HG02759 (cell line): ENCODE measurements around the gene TMPRSS6.

Experiments
- ATAC-seq: cut with Tn5 transposase; IDR thresholded peaks from one replicate; pipeline ENCODE4 v1.9.1; 2021; ENCODE audit warnings: mild to moderate bottlenecking, moderate library complexity; ENCODE audit not compliant: unreplicated experiment

TMPRSS6 gene

DNA sequence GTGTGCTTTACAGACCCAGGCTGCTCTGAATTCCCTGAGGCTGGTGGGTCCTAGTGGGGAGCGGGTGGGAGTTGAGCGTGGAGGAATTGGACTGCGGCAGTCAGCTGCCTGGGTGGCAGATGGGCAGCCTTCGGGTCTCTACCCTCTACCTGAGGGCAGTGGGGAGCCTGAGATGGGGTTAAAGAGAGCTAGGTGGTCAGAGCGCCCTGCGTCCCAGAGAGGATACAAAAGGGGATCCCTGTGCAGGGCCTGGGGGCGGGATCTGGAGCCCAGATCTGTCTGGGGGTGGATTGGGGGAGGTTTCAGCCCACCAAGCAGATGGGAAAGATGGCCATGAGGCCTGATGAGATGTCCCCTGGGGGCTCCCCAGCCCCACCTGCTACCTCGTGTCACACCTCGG is 39.8 kb downstream of the TMPRSS6 start:
- ATAC-seq: no peak

DNA sequence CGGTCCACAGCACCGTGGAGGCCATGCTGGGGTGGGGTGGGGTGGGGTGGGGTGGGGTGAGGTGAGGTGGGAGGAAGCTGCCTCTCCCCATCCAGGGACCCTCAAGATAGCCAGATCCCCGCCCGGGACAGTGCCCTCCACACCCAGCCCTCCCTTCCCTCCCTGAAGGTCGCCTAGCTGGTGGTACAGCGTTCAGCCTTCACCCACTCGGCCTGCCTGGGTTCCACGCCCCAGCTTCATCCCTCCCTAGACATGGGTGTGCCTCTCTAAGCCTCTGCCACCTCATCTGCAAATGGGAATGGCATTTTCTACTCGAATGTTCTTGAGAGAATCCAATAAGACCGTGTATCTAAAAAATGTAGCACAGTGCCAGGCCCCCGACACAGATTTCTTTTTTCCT is 40.2 kb downstream of the TMPRSS6 start:
- no peak for ATAC-seq

DNA sequence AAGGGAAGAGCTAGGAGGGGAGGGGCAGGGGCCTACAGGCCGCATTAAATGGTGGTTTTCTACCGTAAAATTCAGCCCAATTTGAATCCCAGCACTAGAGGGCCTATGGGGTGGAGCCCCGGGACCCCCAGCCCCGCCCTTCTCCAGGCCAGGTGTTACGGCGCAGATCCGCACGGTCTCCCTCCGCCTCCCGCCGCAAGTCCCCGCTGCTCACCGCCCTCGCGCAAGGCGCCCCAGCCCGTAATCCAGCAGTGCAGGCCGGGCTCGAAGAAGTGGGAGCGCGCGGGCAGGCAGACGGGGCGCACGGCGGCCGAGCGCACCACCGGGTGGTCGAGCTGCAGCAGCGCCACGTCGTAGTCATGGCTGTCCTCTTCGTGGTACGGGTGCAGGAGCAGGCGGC is 40.7 kb downstream of the TMPRSS6 start:
- no peak for ATAC-seq

DNA sequence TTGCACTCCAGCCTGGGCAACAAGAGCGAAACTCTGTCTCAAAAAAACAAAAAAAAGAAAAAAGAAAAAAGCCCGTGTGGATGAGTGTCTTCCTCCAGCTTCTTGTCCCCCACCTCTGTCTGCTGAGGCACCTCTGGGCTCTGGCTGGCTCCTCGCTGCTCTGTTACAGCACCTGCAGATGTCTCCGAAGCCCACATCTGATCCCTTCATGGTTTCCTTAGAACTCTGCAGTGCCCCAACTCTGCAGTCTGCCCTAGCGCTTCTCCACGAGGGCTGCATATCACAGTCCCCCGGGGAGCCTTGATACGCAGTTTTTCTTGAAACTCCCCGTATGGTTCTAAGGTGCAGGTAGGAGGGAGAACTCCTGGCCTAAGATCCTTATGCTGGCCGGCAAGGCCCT is 42.1 kb downstream of the TMPRSS6 start:
- no peak for ATAC-seq

DNA sequence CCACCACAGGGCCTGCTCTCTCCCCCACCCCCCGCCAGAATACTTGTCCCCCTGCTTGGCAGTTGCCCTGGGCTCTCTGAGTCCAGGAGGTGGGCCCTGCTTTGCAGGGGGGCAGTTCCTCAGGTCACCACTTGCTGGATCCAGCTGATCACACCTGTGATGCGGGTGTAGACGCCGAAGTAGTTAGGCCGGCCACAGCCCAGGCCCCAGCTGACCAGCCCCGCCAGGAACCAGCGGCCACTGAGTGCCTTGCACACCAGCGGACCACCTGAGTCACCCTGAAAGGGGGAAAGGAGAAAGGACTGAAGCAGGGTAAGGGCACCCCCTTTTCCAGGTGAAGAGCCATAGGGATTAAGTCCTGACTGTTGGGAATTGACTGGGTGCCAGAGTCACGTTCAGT is 43.6 kb downstream of the TMPRSS6 start:
- no peak for ATAC-seq

DNA sequence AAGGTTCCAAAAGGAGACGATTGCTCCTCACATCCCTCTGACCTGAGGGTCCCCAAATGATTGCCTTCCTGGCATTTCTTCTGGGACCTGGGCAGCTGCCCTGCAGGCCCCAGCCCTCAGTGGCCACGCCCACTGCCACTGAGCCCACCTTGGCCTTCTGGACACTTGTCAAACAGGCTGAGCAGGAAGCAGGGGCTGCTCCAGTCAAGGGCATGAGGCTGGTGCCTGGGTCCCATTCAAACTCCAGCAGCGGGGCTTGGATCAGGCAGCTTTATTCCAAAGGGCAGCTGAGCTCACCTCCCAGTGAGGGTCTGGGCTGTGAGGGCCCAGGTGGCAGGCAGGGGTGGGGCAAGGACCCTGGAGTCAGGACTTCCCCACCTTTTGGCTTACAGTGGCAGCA is 44.3 kb downstream of the TMPRSS6 start:
- ATAC-seq: no peak

DNA sequence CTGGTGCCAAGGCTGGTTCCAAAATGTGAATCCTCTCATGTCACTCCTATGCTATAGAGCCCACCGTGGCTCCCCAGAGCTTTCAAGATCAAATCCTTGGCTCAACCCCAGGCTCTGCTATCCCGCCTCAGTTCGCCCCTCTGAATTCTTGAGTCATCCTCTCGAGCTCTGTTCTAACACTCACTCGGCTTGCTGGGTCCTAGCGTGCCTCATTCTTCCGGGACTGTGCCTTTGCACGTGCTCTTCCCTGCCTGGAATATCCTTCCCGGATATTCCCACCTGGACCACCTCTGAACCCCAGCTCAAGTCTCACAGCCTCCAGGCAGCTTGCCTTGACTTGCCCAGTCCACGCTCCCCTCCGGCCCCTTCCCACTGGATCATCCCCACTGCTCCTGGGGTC is 45.0 kb downstream of the TMPRSS6 start:
- no peak for ATAC-seq

DNA sequence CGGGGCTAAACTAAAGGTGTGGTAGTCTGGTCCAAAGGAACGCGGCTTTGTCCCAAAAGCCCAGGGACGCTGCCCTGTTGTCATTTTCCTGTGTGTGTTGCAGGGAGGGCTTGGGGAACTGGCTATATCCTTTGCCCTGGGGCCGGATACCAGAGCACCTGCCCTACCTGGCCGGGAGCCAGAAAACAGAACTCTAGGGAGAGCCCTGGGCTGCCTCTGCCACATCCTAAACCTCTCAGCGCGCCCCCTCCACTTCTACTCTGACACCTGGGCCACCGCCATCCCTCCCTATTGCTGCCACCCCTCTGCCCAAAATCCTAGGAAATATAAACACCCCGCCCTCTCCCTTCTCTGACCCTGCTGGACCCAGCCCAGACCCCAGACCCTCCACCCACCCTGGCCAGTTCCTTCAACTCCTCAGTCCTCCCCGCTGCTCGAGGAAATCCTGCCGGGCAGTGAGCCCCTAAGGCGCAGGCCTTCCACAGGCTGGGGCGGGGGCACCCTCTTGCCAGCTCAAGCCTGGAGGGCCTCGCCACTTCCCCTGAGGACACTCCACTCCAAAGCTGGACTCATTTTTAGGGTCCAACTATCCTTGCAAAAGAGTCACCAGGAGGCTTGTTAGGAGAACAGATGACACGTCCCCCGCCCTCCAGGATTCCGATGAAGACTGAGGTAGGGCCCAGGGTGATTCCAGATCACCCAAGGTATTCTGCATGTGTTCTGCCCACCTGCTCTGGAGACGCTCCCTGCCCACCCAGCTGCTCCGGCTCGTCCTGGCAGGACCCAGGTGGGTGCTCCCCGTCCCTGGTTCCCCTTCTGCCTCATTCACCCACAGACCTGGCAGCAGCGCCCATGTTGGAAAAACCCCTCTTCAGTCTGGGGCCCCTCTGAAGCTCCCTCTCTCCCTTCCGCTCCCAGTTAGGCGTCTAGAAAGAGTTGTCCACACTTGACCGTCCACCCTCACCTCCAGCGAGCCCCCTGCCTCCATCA is 45.8 kb downstream of the TMPRSS6 start:
- ATAC-seq: no peak

DNA sequence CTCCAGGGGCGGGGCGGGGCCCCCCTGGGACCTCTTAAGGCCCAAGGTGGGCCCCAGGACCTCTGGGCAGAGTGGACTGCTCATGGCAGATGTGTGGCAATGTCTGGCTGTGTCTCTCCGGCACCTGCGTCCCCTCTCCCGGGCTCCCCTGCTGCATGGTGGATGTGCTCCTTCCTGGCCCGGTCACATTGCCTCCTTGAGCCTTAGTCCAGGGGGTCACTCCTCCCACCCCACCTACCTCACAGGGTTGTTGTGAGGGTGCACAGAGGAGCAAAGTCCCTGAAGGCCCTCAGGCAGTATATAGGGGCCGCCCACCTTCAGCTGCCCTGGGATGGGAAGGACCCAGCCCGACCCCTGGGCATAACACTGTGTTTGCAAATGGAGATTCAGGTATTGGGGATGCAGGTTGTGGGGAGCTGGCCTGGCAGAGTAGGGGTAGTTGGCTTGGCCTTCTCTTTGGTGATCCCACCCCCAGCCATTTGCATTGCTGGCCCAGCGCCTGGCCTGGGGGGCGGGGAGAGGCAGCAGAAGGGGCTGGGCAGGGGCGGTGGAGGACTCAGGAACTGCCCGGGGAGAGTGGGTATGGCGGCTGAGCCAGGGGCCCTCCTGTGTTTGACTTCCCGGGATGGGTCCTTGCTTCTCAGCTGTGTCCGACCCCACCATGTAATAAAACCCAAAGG is 46.7 kb downstream of the TMPRSS6 start:
- no peak for ATAC-seq

DNA sequence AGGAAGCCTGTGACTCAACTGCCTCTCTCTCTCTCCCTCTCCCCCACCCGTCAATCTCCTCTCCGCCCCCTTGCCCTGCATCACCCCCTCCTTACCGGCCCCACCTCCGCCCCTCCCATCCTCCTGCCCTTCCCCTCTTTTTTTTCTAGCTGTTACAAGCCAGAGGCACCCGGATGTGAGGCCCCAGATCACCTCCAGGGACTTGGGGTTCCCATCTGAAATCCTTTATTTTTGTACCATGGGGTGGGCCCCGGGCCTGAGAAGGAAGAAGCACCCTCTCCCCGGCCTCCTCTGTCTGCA is 47.2 kb downstream of the TMPRSS6 start:
- ATAC-seq: no peak

DNA sequence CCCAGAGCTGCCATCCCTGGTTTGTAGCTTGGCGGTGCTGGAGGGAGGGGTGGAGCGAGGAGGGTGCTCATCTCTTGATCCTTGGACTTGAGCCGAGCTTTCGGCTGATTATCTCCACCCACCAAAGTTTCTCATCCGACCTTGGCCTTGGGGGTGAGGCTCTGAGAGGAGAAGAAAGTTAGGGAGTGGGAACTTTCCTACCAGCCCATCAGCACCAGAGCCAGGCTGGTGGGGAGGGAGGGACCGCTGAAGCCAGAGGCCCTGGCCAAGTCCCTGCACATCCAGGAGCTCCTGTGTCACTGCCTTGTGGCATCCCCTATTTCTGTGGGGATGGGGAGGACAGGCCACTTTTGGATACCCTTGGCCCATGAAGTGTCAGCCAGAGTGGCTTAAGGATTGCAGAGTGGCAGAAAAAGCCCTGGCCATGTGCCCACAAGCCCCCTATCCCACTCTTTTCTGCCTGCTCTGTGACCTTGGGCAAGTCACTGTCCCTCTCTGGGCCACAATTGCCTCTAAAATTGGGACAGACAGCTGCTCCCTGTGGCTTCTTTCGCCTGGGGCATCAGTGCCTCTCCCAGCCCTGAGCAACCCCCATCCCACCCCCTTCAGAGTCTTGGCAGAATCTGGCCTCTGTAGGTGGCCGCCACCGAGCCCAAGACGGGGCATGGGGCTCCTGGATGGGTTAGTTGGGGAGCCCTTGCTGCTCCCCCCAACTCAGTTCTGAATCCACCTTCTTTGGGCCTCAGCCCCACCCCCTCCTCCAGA is 47.7 kb downstream of the TMPRSS6 start:
- ATAC-seq: no peak

DNA sequence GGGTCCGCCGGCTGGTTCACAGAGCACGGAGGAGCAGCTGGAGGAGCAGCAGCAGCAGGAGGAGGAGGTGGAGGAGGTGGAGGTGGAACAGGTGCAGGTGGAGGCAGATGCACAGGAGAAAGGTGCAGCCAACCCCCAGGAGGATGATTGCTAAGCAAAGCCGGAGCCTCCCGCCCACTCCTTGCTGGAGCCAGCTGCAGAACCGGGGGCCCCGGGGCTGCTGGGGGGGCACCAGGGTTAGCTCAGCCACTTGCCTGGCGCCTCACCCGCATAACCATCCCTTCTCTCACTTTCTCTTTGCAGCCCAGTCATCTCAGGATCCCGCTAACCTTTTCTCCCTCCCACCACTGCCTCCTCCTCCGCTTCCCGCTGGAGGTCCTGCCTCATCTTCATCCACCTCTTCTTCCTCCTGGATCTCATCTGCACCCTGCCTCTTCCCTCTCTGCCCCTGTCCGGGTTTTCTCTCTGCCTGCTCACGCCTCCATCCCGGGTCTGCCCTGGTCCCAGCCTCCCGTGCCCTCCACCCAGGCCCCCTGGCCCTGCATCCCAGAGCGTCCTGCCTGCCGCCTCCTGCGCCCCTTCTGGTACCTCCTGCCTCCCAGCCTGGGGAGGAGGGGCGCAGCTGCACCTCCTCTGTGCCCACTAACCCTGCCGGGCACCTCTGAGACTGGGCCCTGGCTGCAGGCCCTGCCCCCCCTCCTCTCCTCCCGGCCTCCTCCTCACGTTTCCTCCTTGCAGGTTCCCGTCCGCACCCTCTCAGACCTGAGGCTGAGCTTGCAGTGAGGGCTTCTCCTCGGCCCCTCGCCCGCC is 48.5 kb downstream of the TMPRSS6 start:
- no peak for ATAC-seq

DNA sequence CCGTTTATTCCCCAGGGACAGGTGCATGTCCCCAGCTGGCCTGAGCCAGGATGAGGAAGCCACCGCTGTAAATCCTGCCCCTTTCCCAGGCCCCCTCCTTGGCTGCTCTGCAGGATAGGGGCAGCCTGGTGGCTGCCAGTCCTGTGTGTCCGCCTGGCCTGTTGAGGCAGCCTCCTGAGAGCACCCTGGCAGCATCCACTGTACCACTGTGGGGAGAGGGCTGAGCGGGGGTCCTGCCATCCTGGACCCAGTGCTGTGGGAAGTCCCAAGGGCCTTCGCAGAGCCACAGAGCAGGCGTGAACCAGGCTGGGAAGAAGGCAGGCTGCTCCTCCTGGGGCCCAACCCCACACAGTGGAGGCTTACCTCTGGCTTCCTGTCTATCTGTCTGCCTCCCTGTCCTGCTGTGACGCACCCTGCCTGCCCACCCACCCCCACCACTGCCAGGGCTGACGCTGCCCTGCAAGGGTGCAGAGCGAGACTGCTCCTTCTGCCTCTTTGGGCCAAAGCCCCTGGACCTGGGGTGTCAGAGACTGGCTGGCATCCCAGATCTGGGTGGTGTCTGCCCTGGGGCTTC is 49.5 kb downstream of the TMPRSS6 start:
- ATAC-seq: no peak

DNA sequence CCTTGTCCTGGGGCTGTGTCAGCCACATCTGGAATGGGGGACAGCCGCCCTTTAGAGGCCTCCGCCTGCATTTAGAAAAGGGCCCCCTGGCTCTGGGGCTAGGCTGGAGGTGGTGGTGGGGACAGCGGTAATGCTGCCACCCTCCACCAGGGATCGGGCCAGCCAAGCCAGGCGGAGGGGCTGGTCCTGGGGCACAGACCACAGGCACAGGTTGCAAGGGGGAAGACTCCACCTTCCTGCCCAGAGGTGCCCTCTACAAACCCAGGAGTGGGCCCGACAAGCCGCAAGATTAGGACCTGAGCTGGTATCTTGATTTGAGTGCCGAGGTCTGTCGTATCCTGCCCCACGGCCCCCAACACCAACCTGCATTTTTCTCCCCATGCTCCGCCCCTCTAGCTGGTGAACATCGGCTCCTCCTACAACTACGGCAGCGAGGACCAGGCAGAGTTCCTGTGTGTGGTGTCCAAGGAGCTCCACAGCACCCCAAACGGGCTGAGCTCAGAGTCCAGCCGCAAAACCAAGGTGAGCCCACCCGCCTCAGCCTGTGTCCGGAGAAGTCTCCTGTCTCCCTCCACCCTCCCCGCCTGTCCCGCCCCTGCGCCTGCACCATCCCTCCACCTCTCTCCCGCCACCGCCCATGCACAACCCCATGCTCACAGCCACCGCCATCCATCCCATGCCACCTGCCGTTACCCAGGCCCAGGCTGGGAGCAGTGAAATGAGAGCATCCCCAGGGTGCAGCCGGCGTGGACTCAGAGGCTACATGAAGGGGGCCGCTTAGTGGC is 50.4 kb downstream of the TMPRSS6 start:
- no peak for ATAC-seq

DNA sequence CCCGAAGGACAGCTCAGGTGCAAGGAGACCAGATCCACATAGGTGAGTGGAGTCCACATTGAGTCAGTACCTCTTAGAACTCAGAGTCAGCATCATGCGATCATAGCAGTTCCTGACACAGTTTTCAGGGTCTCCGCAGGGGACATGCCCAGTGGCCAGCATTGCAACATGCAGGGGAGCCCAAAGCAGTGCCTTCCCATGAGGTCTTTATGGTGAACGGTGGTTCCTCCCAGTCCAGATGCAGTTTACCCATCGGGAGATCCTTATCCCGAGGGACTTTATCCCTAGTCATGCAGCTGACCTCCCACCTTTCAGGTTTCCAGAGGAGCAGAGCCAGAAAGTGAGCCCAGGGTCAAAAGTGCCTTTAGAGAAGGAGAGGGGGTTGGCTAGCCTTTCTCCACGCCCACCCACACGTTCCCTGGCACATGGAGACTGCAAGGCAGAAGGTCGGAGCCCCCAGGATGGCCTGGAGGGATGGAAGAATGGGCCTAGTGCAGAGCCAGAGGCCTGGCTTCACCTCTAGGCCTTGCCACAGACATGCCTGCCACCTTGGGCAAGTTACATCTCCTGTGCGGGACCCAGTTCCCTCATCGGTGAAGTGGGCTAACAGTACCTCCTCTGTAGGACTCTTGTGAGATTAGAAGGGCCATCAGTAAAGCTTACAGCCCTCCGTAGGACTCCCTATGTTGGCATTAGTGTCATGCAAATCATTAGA is 51.6 kb downstream of the TMPRSS6 start:
- no peak for ATAC-seq

DNA sequence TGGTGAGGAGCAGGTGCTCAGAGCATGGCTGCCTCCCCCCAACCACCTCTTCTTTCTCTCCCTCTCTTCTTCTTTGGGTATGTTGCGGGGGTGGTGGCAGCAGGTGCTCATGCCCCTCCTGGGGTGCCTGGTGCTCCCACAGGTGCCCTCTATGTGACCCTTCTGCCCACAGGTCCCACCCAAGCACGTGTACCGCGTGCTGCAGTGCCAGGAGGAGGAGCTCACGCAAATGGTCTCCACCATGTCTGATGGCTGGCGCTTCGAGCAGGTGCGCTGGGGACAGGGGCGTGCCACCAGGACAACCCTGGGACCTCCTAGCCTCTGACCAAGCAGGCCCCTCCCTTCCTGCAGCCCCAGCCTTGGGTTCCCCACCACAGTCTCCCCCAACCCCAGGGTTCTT is 52.3 kb downstream of the TMPRSS6 start:
- no peak for ATAC-seq

DNA sequence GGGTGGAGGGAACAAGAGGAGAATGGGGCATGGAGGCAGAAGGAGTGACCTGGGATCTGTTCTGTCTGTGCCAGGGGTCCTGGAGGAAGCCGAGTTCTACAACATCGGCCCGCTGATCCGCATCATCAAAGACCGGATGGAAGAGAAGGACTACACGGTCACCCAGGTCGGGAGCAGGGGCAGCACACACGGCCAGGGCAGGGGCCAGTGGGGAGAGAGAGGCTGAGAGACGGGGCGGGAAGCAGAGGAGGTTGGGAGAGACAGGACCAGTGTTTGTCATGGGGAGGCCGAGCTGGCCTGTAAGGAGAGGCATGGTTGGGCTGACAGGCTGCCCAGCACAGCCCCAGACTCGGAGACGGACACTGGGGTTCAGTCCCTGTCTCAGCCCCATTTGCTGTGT is 53.3 kb downstream of the TMPRSS6 start:
- no peak for ATAC-seq

DNA sequence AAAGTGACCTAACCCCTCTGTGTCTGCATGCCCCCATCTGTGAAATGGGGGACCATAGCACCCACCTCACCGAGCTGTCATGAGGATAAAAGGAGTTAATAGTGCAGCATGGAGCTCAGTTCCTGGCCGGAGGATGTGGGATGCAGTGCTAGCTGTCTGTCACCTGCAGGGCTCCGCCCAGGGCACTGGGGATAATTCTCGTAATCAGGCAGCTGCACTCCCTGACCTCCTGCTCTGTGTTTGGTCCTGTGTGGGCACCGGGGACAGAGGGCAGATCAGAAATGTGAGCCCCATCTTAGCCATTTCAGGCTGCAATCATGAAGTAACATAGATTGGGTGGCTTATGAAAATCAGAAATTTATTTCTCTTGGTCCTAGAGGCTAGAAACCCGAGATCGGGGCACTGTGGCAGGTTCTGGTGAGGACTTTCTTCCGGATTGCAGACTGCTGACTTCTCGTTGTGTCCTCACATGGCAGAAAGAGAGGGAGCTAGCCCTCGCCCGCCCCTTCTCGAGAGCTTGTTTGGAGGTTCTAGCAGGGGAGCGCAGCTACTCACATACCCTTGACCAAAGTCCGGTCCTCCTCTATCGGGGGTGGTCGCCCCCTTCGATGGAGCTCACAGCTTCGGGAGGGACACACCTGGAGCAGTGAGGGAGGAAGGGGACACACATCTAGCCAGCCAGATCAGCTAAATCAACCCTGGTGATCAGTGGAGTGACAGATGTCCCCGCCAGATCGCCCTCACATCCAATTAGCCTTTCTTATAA is 54.7 kb downstream of the TMPRSS6 start:
- ATAC-seq: no peak

DNA sequence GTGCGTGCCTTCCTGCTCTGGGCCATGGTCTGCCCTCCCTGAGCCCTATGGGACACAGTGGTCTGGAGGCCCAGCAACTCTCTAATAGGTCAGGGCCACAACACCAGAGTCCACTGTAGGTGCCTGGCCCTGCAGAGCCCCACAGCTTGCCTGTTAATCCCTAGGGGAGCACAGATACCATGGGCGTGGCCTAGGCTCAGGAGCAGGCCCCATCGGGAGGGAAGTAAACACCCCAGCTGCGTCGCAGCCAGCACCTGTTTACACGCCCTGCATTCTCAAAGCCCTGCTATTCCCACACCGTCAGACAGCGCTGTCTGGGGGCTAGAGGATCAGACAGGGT is 55.5 kb downstream of the TMPRSS6 start:
- no peak for ATAC-seq
